SK-N-SH (cell line): Measurements from ENCODE around the gene KRT14. TPM values are rescaled to one million over a fixed set of nuclear protein-coding genes. Genes with fewer than 3 reads are reported as not detected.

ENCODE experiments used
- CTCF ChIA-PET: fragments of 300-600, 350-600 bp; formaldehyde crosslinking; extraction: SDS; loops from one replicate; lab custom pipeline; 2021; lab: Yijun Ruan, JAX
- POLR2A ChIA-PET: fragments of 350-600 bp; sonication (Branson Sonifier 250); formaldehyde crosslinking; extraction: SDS; loops from one replicate; lab custom pipeline; 2020; ENCODE audit warnings: antibody characterized with exemption, inconsistent platforms; lab: Yijun Ruan, JAX
- DNase-seq: peaks from one replicate; pipeline ENCODE4 v3.0.0; 2012
- H2AFZ ChIP-seq: fragments of 200-600 bp; sonication (generic); 2 replicates; pipeline ENCODE4 v1.8.1; 2016; ENCODE audit warnings: antibody characterized with exemption, mild to moderate bottlenecking, low read depth
- H3F3A ChIP-seq: fragments of 200-600 bp; sonication (generic); replicated peaks from 2 replicates; pipeline ENCODE3; 2016; ENCODE audit warnings: antibody characterized with exemption, mild to moderate bottlenecking; ENCODE audit not compliant: insufficient read depth
- H3K27ac ChIP-seq, 2 experiments: fragments of 200-500 bp in 1 of 2; fragments of 200-600 bp in 1 of 2; sonication (Bioruptor generic) in 1 of 2; sonication (generic), shearing (Covaris generic) in 1 of 2; 2 replicates each; pipeline versions ENCODE4 v1.5.1 to v1.6.1; 2014 to 2016; ENCODE audit warnings: low read depth in 2 of 2, inconsistent platforms in 1 of 2, low read length in 1 of 2, mild to moderate bottlenecking in 1 of 2, mixed read lengths in 1 of 2
- H3K27me3 ChIP-seq: fragments of 200-600 bp; sonication (generic), shearing (Covaris generic); 2 replicates; pipeline ENCODE4 v1.6.1; 2016; ENCODE audit warnings: mixed run types; ENCODE audit not compliant: insufficient read depth
- H3K36me3 ChIP-seq, 2 experiments: fragments of 200-500 bp in 1 of 2; fragments of 200-600 bp in 1 of 2; sonication (Bioruptor generic) in 1 of 2; sonication (generic) in 1 of 2; replicated peaks in 1 of 2; 2 replicates each; pipeline versions ENCODE3 to v1.5.1; 2014 to 2016; ENCODE audit warnings: low read length in 1 of 2, mild to moderate bottlenecking in 1 of 2; ENCODE audit not compliant: insufficient read depth in 2 of 2, control insufficient read depth in 1 of 2
- H3K4me1 ChIP-seq, 2 experiments: fragments of 200-500 bp in 1 of 2; fragments of 200-600 bp in 1 of 2; sonication (Bioruptor generic) in 1 of 2; sonication (generic), shearing (Covaris generic) in 1 of 2; 2 replicates each; pipeline versions ENCODE4 v1.5.1 to v1.6.1; 2014 to 2016; ENCODE audit warnings: low read depth in 1 of 2, low read length in 1 of 2, mixed run types in 1 of 2; ENCODE audit not compliant: insufficient read depth in 2 of 2, control insufficient read depth in 1 of 2
- H3K4me2 ChIP-seq: fragments of 200-600 bp; sonication (generic), shearing (Covaris generic); 2 replicates; pipeline ENCODE4 v1.6.1; 2017; ENCODE audit warnings: mixed run types
- H3K4me3 ChIP-seq, 2 experiments: fragments of 200-500 bp in 1 of 2; fragments of 200-600 bp in 1 of 2; sonication (Bioruptor generic) in 1 of 2; sonication (generic), shearing (Covaris generic) in 1 of 2; 2 replicates each; pipeline versions ENCODE4 v1.5.1 to v1.8.1; 2014 to 2016; ENCODE audit warnings: low read depth in 2 of 2, inconsistent platforms in 1 of 2, low read length in 1 of 2, mild to moderate bottlenecking in 1 of 2, mixed read lengths in 1 of 2, moderate library complexity in 1 of 2
- H3K79me2 ChIP-seq: fragments of 200-600 bp; sonication (generic); 2 replicates; pipeline ENCODE4 v1.8.1; 2017; ENCODE audit warnings: mild to moderate bottlenecking; ENCODE audit not compliant: insufficient read depth
- H3K9ac ChIP-seq: fragments of 200-600 bp; sonication (generic); 2 replicates; pipeline ENCODE4 v1.6.1; 2017; ENCODE audit warnings: mixed run types
- H3K9me2 ChIP-seq: fragments of 200-600 bp; sonication (generic); 2 replicates; pipeline ENCODE4 v1.6.1; 2017; ENCODE audit warnings: mixed run types
- H3K9me3 ChIP-seq: fragments of 200-600 bp; sonication (generic); 2 replicates; pipeline ENCODE4 v1.6.1; 2017; ENCODE audit warnings: mixed run types, mild to moderate bottlenecking, moderate library complexity
- H4K20me1 ChIP-seq: fragments of 200-600 bp; sonication (generic); 2 replicates; pipeline ENCODE4 v1.6.1; 2017; ENCODE audit warnings: mild to moderate bottlenecking, mixed run types; ENCODE audit not compliant: insufficient read depth
- ELF1 ChIP-seq: IDR thresholded peaks from 2 replicates; pipeline ENCODE4 v1.4.0; 2012
- EP300 ChIP-seq, 2 experiments: IDR thresholded peaks; 2 replicates each; pipeline versions ENCODE4 v1.4.0 to v1.6.1; 2012; ENCODE audit warnings: borderline replicate concordance in 1 of 2, low read depth in 1 of 2, low read length in 1 of 2
- FOXM1 ChIP-seq: IDR thresholded peaks from 2 replicates; pipeline ENCODE4 v1.4.0; 2012; ENCODE audit warnings: low read depth, mild to moderate bottlenecking
- GABPA ChIP-seq: IDR thresholded peaks from 2 replicates; pipeline ENCODE4 v1.4.0; 2012; ENCODE audit warnings: low read depth, mild to moderate bottlenecking
- GATA2 ChIP-seq: sonication (generic); formaldehyde crosslinking; IDR thresholded peaks from 2 replicates; pipeline ENCODE4 v1.5.0; 2020; ENCODE audit warnings: mild to moderate bottlenecking, missing genetic modification reagents
- JUND ChIP-seq: IDR thresholded peaks from 2 replicates; pipeline ENCODE4 v1.4.0; 2012
- PBX3 ChIP-seq: IDR thresholded peaks from 2 replicates; pipeline ENCODE4; 2012
- RXRA ChIP-seq: IDR thresholded peaks from 2 replicates; pipeline ENCODE4 v1.4.0; 2012; ENCODE audit warnings: low read depth, mild to moderate bottlenecking, borderline replicate concordance
- SMC3 ChIP-seq: IDR thresholded peaks from 2 replicates; pipeline ENCODE4 v1.6.1; 2012; ENCODE audit warnings: low read depth, low read length, improper control_type of control experiment
- TCF12 ChIP-seq: IDR thresholded peaks from 2 replicates; pipeline ENCODE4 v1.4.0; 2012
- TEAD4 ChIP-seq: IDR thresholded peaks from 2 replicates; pipeline ENCODE4 v1.4.0; 2012; ENCODE audit warnings: mild to moderate bottlenecking, borderline replicate concordance; ENCODE audit not compliant: insufficient read depth
- WGBS: methylation state at CpG from one replicate; pipeline ENCODE4 v1.1.6; 2017; ENCODE audit warnings: low lambda C conversion rate; 5-methylcytosine and 5-hydroxymethylcytosine counted together
- polyA plus RNA-seq, 3 experiments: library from polyadenylated mRNA; depleted of rRNA; stranded (reverse); fragments of >200 nt; gene quantifications; 2 replicates each; pipeline ENCODE4 v1.2.3, GENCODE V29; 2012
- TF ChIP-seq, protein P1 (sequence below): IDR thresholded peaks from 2 replicates; pipeline ENCODE4 v1.4.0; 2012; ENCODE audit warnings: low read depth, borderline replicate concordance

Gene KRT14
- polyA plus RNA-seq, 1 of the 3 experiments (the other 2 are of a cell fraction) = not detected

- no peaks in the 10 kb centered on the region for H3K9me2 ChIP-seq
- H3K4me2 ChIP-seq = no peak overlapping the region
- H3K79me2 ChIP-seq = no peaks in the 10 kb centered on the region
- H3F3A ChIP-seq = no peaks in the 10 kb centered on the region
- ChIA-PET CTCF (interaction anchor here (1.3 to 25.5 kb wide), 5 partner anchors 15 to 99 kb away, joined by 5 to 646 read pairs (median 15); no protein-coding TSS in a partner anchor), POLR2A (no interaction called here)
- H4K20me1 ChIP-seq = no peaks in the 10 kb centered on the region
- no peak overlapping the region for H2AFZ ChIP-seq
- H3K36me3 ChIP-seq = no peaks in the 10 kb centered on the region
- TF ChIP-seq RXRA (no peak), SMC3 (no peak), ELF1 (no peak), GABPA (no peak), FOXM1 (no peak), TCF12 (no peak), TEAD4 (no peak), JUND (no peak), EP300 (IDR thresholded peaks at IDR 0.05; ENCODE audit: borderline replicate concordance in 1 of 2, low read depth in 1 of 2, low read length in 1 of 2) (no peak), GATA2 (no peak), PBX3 (no peak)
- no peaks in the 10 kb centered on the region for H3K9me3 ChIP-seq
- peaks cover 34% of the 10 kb centered on the region; the same call in 1 of the 2 replicates for H3K27me3 ChIP-seq
- no peak for DNase-seq
- H3K9ac ChIP-seq = no peak overlapping the region
- no peaks in the 10 kb centered on the region for H3K4me1 ChIP-seq
- no peak overlapping the region for H3K27ac ChIP-seq
- WGBS = 23% methylated on average over 3 of the region's 3 CpGs
- H3K4me3 ChIP-seq = no peak overlapping the region
Observed at GRCh38 chr17:41563607-41564170, 23.0 kb downstream of the KRT14 start.

DNA sequence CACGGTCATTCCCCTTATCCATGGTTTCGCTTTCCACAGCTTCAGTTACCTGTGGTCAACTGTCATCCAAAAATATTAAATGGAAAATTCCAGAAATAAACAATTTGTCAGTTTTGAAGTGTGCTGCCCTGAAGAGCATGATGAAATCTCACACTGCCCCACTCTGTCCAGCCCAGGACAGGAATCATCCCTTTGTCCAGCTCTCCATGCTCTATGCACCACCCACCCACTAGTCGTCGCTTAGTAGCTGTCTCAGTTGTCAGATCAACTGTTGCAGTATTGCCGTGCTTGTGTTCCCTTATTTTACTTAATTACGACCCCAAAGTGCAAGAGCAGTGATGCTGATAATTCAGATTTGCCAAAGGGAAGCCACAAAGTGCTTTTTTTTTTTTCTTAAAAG, 25.1 kb downstream of the KRT14 start:
- no peaks in the 10 kb centered on the region for H3K79me2 ChIP-seq
- ChIA-PET CTCF (interaction anchor here (5.3 to 25.5 kb wide), 3 partner anchors 13 to 103 kb away, joined by 66 to 646 read pairs (median 534); no protein-coding TSS in a partner anchor), POLR2A (no interaction called here)
- TF ChIP-seq TEAD4 (no peak), SMC3 (no peak)
- H3K27ac ChIP-seq = no peak overlapping the region
- no peak overlapping the region for H3K4me2 ChIP-seq
- no peaks in the 10 kb centered on the region for H3K9me2 ChIP-seq
- H4K20me1 ChIP-seq = no peaks in the 10 kb centered on the region
- no peak overlapping the region for H3K9ac ChIP-seq
- H3K4me3 ChIP-seq = no peak overlapping the region
- no peak overlapping the region for H2AFZ ChIP-seq
- no peaks in the 10 kb centered on the region for H3F3A ChIP-seq
- no peaks in the 10 kb centered on the region for H3K9me3 ChIP-seq
- no peak for DNase-seq
- peaks cover 25% of the 10 kb centered on the region; the same call in 1 of the 2 replicates for H3K27me3 ChIP-seq
- H3K36me3 ChIP-seq = no peaks in the 10 kb centered on the region
- no peaks in the 10 kb centered on the region for H3K4me1 ChIP-seq
- 56% methylated on average over 6 of the region's 6 CpGs for WGBS

DNA sequence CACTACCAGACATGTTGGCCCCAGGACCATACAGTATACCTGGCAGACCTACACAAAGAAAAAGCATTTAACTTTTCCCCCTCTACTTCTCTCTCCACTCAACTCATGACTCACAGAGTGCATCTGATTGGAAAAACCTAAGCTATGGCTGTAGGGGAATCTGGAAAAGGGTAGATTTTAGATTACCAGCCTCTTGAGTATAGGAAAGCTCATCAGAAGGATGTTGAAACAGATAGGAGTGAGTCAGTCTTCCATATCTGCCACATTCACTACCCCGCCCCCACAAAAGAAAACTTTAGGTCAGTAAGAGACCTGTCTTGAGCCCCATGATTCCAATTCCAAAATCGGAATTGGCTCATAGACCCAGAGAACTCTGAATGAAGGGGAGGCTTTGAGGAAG, 27.1 kb downstream of the KRT14 start:
- POLR2A ChIA-PET = no interaction called here
- DNase-seq = no peak
- WGBS = 30% methylated on average over 2 of the region's 2 CpGs

More for the DNA sequence above, 27.1 kb downstream of the KRT14 start:
- Histone ChIP-seq H3K9me3 (no peaks in the 10 kb centered on the region), H2AFZ (no peak overlapping the region), H3K9me2 (no peaks in the 10 kb centered on the region), H3K4me1 (no peaks in the 10 kb centered on the region; a peak in 1 of 4 replicates), H3K79me2 (no peaks in the 10 kb centered on the region), H4K20me1 (no peaks in the 10 kb centered on the region), H3K9ac (no peak overlapping the region), H3K27me3 (peaks cover 30% of the 10 kb centered on the region; the same call in 1 of the 2 replicates), H3K4me3 (no peak overlapping the region), H3K27ac (no peak overlapping the region), H3K4me2 (no peak overlapping the region), H3F3A (peaks cover 4% of the 10 kb centered on the region), H3K36me3 (no peaks in the 10 kb centered on the region)
- TF ChIP-seq, protein P1, sequence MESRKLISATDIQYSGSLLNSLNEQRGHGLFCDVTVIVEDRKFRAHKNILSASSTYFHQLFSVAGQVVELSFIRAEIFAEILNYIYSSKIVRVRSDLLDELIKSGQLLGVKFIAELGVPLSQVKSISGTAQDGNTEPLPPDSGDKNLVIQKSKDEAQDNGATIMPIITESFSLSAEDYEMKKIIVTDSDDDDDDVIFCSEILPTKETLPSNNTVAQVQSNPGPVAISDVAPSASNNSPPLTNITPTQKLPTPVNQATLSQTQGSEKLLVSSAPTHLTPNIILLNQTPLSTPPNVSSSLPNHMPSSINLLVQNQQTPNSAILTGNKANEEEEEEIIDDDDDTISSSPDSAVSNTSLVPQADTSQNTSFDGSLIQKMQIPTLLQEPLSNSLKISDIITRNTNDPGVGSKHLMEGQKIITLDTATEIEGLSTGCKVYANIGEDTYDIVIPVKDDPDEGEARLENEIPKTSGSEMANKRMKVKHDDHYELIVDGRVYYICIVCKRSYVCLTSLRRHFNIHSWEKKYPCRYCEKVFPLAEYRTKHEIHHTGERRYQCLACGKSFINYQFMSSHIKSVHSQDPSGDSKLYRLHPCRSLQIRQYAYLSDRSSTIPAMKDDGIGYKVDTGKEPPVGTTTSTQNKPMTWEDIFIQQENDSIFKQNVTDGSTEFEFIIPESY = no peak
- CTCF ChIA-PET = interaction anchor here (1.3 to 25.5 kb wide), 5 partner anchors 11 to 136 kb away, joined by 3 to 646 read pairs (median 66); no protein-coding TSS in a partner anchor
